Gastrocnemius medialis (tissue), 4 donors: Measurements from ENCODE around the gene AK1.

Source experiments
- POLR2A ChIP-seq, 2 donors: fragments of 450-650 bp; IDR thresholded peaks; one replicate each; pipeline ENCODE4 v1.6.1; 2017; ENCODE audit warnings: antibody characterized with exemption in 2 of 2, mild to moderate bottlenecking in 2 of 2, moderate library complexity in 2 of 2
- TF ChIP-seq, protein P1 (sequence below), 5 experiments: fragments of 450-650 bp in 3 of 5; fragments of 200-600 bp in 2 of 5; sonication (generic) in 2 of 5; IDR thresholded peaks in 4 of 5; conservative IDR thresholded peaks in 1 of 5; 1 replicate in 4 of 5; 2 replicates in 1 of 5; pipeline ENCODE4 v1.5.1; 2016 to 2019; ENCODE audit warnings: antibody characterized with exemption in 5 of 5, mild to moderate bottlenecking in 3 of 5, moderate library complexity in 3 of 5

DNA sequence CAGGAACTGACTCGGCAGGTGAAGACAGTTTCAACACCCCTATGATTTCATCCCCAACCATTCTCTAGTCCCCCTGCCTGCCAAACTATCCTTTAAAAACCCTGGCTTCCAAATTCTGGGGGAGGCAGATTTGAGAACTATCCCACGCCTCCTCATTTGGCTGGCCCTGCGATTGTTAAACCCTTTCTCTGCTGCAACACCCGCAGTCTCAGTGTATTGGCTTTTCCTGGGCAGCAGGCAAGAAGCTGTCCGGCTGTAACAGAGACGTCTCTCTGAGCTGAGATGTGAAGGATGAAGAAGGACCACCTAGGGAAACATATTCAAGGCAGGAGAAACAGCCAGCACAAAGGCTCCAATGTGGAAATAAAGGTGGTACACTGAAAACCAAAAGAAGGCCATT is 15.4 kb upstream of the AK1 start:
- TF ChIP-seq, protein P1, sequence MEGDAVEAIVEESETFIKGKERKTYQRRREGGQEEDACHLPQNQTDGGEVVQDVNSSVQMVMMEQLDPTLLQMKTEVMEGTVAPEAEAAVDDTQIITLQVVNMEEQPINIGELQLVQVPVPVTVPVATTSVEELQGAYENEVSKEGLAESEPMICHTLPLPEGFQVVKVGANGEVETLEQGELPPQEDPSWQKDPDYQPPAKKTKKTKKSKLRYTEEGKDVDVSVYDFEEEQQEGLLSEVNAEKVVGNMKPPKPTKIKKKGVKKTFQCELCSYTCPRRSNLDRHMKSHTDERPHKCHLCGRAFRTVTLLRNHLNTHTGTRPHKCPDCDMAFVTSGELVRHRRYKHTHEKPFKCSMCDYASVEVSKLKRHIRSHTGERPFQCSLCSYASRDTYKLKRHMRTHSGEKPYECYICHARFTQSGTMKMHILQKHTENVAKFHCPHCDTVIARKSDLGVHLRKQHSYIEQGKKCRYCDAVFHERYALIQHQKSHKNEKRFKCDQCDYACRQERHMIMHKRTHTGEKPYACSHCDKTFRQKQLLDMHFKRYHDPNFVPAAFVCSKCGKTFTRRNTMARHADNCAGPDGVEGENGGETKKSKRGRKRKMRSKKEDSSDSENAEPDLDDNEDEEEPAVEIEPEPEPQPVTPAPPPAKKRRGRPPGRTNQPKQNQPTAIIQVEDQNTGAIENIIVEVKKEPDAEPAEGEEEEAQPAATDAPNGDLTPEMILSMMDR (IDR thresholded peaks at IDR 0.05 in 4 of 5, conservative IDR thresholded peaks at IDR 0.05 in 1 of 5) = no peak
- no peak for TF ChIP-seq POLR2A (IDR thresholded peaks at IDR 0.05)
